CD14-positive monocyte (primary cell): Measurements from ENCODE around the gene C18orf63. TPM values are rescaled to one million over a fixed set of nuclear protein-coding genes. Genes with fewer than 3 reads are reported as not detected.

Experiments used
- DNase-seq, 3 donors: peaks; one replicate each; pipeline ENCODE4 v3.0.0-alpha.2; 2011 to 2022
- H2AFZ ChIP-seq: 2 replicates; pipeline ENCODE4 v1.6.0; 2012; ENCODE audit warnings: mild to moderate bottlenecking, low read depth, low read length, inconsistent platforms; ENCODE audit not compliant: insufficient read depth, poor library complexity, severe bottlenecking
- H3K27ac ChIP-seq, 2 donors: 1 replicate in 1 of 2; 2 replicates in 1 of 2; pipeline ENCODE4 v1.5.1; 2012 to 2013; ENCODE audit warnings: low read length in 2 of 2, control low read depth in 1 of 2, inconsistent platforms in 1 of 2, low read depth in 1 of 2, mild to moderate bottlenecking in 1 of 2
- H3K27me3 ChIP-seq, 2 donors: one replicate each; pipeline versions ENCODE4 v1.6.0 to v1.6.1; 2011 to 2013; ENCODE audit warnings: low read length in 2 of 2; ENCODE audit not compliant: control insufficient read depth in 2 of 2, insufficient read depth in 2 of 2
- H3K36me3 ChIP-seq, 2 donors: replicated peaks in 1 of 2; 1 replicate in 1 of 2; 2 replicates in 1 of 2; pipeline versions ENCODE4 v1.5.1 to v1.6.1; 2012 to 2013; ENCODE audit warnings: low read length in 2 of 2, control low read depth in 1 of 2, inconsistent platforms in 1 of 2, mild to moderate bottlenecking in 1 of 2; ENCODE audit not compliant: insufficient read depth in 2 of 2, control insufficient read depth in 1 of 2
- H3K4me1 ChIP-seq, 2 donors: 1 replicate in 1 of 2; 2 replicates in 1 of 2; pipeline versions ENCODE4 v1.5.1 to v1.6.1; 2012 to 2013; ENCODE audit warnings: low read length in 2 of 2, control low read depth in 1 of 2, inconsistent platforms in 1 of 2, mild to moderate bottlenecking in 1 of 2, moderate library complexity in 1 of 2; ENCODE audit not compliant: insufficient read depth in 2 of 2, control insufficient read depth in 1 of 2
- H3K4me2 ChIP-seq: replicated peaks from 2 replicates; pipeline ENCODE3; 2012; ENCODE audit warnings: low read length, moderate library complexity, mild to moderate bottlenecking; ENCODE audit not compliant: poor library complexity, severe bottlenecking; ENCODE audit errors: extremely low read depth
- H3K4me3 ChIP-seq, 3 experiments: fragments of 200-600 bp in 1 of 3; sonication (generic) in 1 of 3; replicated peaks in 1 of 3; 1 replicate in 2 of 3; 2 replicates in 1 of 3; pipeline ENCODE4 v1.5.1; 2011 to 2013; ENCODE audit warnings: low read length in 3 of 3, mild to moderate bottlenecking in 3 of 3, control low read depth in 2 of 3, low read depth in 2 of 3, inconsistent platforms in 1 of 3, moderate library complexity in 1 of 3
- H3K79me2 ChIP-seq: 2 replicates; pipeline ENCODE4 v1.6.0; 2012; ENCODE audit warnings: mild to moderate bottlenecking, control low read depth, inconsistent platforms, low read length, moderate library complexity; ENCODE audit not compliant: insufficient read depth
- H3K9ac ChIP-seq: 2 replicates; pipeline ENCODE4 v1.6.0; 2017; ENCODE audit warnings: low read length, mild to moderate bottlenecking; ENCODE audit not compliant: insufficient read depth, poor library complexity, severe bottlenecking
- H3K9me3 ChIP-seq, 2 donors: replicated peaks in 1 of 2; 1 replicate in 1 of 2; 2 replicates in 1 of 2; pipeline versions ENCODE4 v1.5.1 to v1.6.1; 2012 to 2013; ENCODE audit warnings: low read length in 2 of 2, control low read depth in 1 of 2; ENCODE audit not compliant: control insufficient read depth in 1 of 2, insufficient read depth in 1 of 2
- H4K20me1 ChIP-seq: 2 replicates; pipeline ENCODE4 v1.6.0; 2012; ENCODE audit warnings: mild to moderate bottlenecking, low read length, control low read depth, moderate library complexity; ENCODE audit not compliant: insufficient read depth
- H3K27ac Mint-ChIP-seq, 7 donors: one replicate each; pipeline ENCODE4 v1.8.0; 2020; ENCODE audit warnings: mild to moderate bottlenecking in 7 of 7, mixed read lengths in 7 of 7, moderate library complexity in 6 of 7, inconsistent platforms in 2 of 7
- H3K27me3 Mint-ChIP-seq, 3 donors: one replicate each; pipeline ENCODE4 v1.8.0; 2021 to 2022; ENCODE audit warnings: low read depth in 3 of 3, mild to moderate bottlenecking in 3 of 3, mixed read lengths in 3 of 3, moderate library complexity in 3 of 3, inconsistent platforms in 1 of 3
- H3K36me3 Mint-ChIP-seq, 2 donors: one replicate each; pipeline ENCODE4 v1.8.0; 2020; ENCODE audit warnings: mixed read lengths in 2 of 2, inconsistent platforms in 1 of 2, mild to moderate bottlenecking in 1 of 2
- H3K4me1 Mint-ChIP-seq: one replicate; pipeline ENCODE4 v1.8.0; 2020; ENCODE audit warnings: mild to moderate bottlenecking, mixed read lengths
- H3K4me3 Mint-ChIP-seq, 2 donors: one replicate each; pipeline ENCODE4 v1.8.0; 2020; ENCODE audit warnings: mild to moderate bottlenecking in 2 of 2, mixed read lengths in 2 of 2, moderate library complexity in 1 of 2
- H3K9me3 Mint-ChIP-seq, 7 donors: one replicate each; pipeline ENCODE4 v1.8.0; 2020 to 2022; ENCODE audit warnings: mixed read lengths in 7 of 7, mild to moderate bottlenecking in 6 of 7, moderate library complexity in 6 of 7, inconsistent platforms in 2 of 7
- CTCF ChIP-seq: fragments of 200-600 bp; IDR thresholded peaks from one replicate; pipeline ENCODE4 v1.8.0; 2022; ENCODE audit warnings: antibody characterized with exemption, mild to moderate bottlenecking
- intact Hi-C, 2 donors: fragments of 100-400 bp; cut with micrococcal nuclease; formaldehyde crosslinking; loops; one replicate each; pipeline versions ENCODE4 v1.15.0 to v1.15.1; 2023
- polyA plus RNA-seq, 3 donors: library from polyadenylated mRNA; depleted of rRNA in 1 of 3; unstranded in 2 of 3; stranded (reverse) in 1 of 3; fragments of 300-500 nt in 2 of 3; fragments of >200 nt in 1 of 3; fragmentation: Illumina TruSeq in 2 of 3; gene quantifications; 1 replicate in 2 of 3; 2 replicates in 1 of 3; pipeline ENCODE4 v1.2.3, GENCODE V29; 2012 to 2021

Gene C18orf63
- polyA plus RNA-seq, 3 donors: not detected

GRCh38 chr18:74334242-74334893 is 18.7 kb downstream of the C18orf63 start:
- no peak overlapping the region for H3K9ac ChIP-seq
- no peaks in the 10 kb centered on the region for H4K20me1 ChIP-seq
- H3K27ac ChIP-seq: peak overlapping the region in 1 of 2 donors; percentile 9
- no peaks in the 10 kb centered on the region for H3K79me2 ChIP-seq
- Mint-ChIP-seq H3K36me3 (no peaks in the 10 kb centered on the region), H3K4me3 (peak overlapping the region in 1 of 2 donors; percentile 39), H3K4me1 (peaks cover 11% of the 10 kb centered on the region), H3K9me3 (peaks cover 0 to 8% (median 6%) of the 10 kb centered on the region in 7 donors), H3K27me3 (peaks cover 0 to 3% (median 2%) of the 10 kb centered on the region in 3 donors), H3K27ac (peak overlapping the region in 6 of 7 donors; percentile 3 to 82 (median 31))
- TF ChIP-seq CTCF: no peak
- H3K4me1 ChIP-seq: peaks cover 10 to 13% of the 10 kb centered on the region in 2 donors
- H3K4me3 ChIP-seq: no peak overlapping the region
- H3K9me3 ChIP-seq: peaks cover 6 to 7% of the 10 kb centered on the region in 2 donors
- DNase-seq: peak in 2 of 3 donors; percentile 11 to 15
- intact Hi-C loops: no loop called here
- peaks cover 4% of the 10 kb centered on the region in 2 donors for H3K27me3 ChIP-seq
- peak overlapping the region; percentile 0 for H3K4me2 ChIP-seq
- no peaks in the 10 kb centered on the region for H3K36me3 ChIP-seq
- no peak overlapping the region for H2AFZ ChIP-seq

GRCh38 chr18:74336656-74337055 is 21.0 kb downstream of the C18orf63 start:
- H3K9me3 ChIP-seq: peaks cover 6 to 7% of the 10 kb centered on the region in 2 donors
- H3K79me2 ChIP-seq: no peaks in the 10 kb centered on the region
- no peaks in the 10 kb centered on the region for H4K20me1 ChIP-seq
- intact Hi-C loops: no loop called here
- peaks cover 10 to 13% of the 10 kb centered on the region in 2 donors for H3K4me1 ChIP-seq
- Mint-ChIP-seq H3K4me3 (no peak overlapping the region), H3K36me3 (no peaks in the 10 kb centered on the region), H3K4me1 (peaks cover 11% of the 10 kb centered on the region), H3K27me3 (peaks cover 0 to 2% (median 2%) of the 10 kb centered on the region in 3 donors), H3K27ac (no peak overlapping the region), H3K9me3 (peaks cover 0 to 8% (median 6%) of the 10 kb centered on the region in 7 donors)
- peaks cover 2 to 4% of the 10 kb centered on the region in 2 donors for H3K27me3 ChIP-seq
- H3K36me3 ChIP-seq: no peaks in the 10 kb centered on the region
- no peak overlapping the region for H3K9ac ChIP-seq
- H3K27ac ChIP-seq: no peak overlapping the region
- H2AFZ ChIP-seq: no peak overlapping the region
- H3K4me2 ChIP-seq: no peak overlapping the region
- H3K4me3 ChIP-seq: no peak overlapping the region
- DNase-seq: no peak
- TF ChIP-seq CTCF: no peak
